Measurements from ENCODE around the gene RALGDS.

GRCh38 chr9:133051966-133052539 lies 69.0 kb downstream of the RALGDS start:
- no peak for TF ChIP-seq NFKBIZ (CRISPR knock-in tag; IDR thresholded peaks at IDR 0.05)
- no peak for TF ChIP-seq ZNF703 (CRISPR knock-in tag; IDR thresholded peaks at IDR 0.05; ENCODE audit: borderline replicate concordance)
- TF ChIP-seq KLF11 (CRISPR knock-in tag; IDR thresholded peaks at IDR 0.05) = no peak
- no peak for TF ChIP-seq ZBTB33 (CRISPR knock-in tag; IDR thresholded peaks at IDR 0.05)
- no peak for TF ChIP-seq ZNF605 (CRISPR knock-in tag; IDR thresholded peaks at IDR 0.05)
- TF ChIP-seq ZNF431 (CRISPR knock-in tag; IDR thresholded peaks at IDR 0.05; ENCODE audit: borderline replicate concordance, low read depth) = no peak
- TF ChIP-seq CTCF (CRISPR knock-in tag; IDR thresholded peaks at IDR 0.05) = no peak
- no peak for TF ChIP-seq POGK (CRISPR knock-in tag; conservative IDR thresholded peaks at IDR 0.05)
- TF ChIP-seq SRSF9 (IDR thresholded peaks at IDR 0.05; ENCODE audit: borderline replicate concordance, insufficient read depth, low read depth, low read length, poor library complexity, severe bottlenecking) = no peak
- no peak for TF ChIP-seq TEAD2 (CRISPR knock-in tag; IDR thresholded peaks at IDR 0.05)
- TF ChIP-seq ZNF317 (CRISPR knock-in tag; IDR thresholded peaks at IDR 0.05) = no peak
- TF ChIP-seq LRRFIP1 (CRISPR knock-in tag; conservative IDR thresholded peaks at IDR 0.05) = no peak
- no peak for TF ChIP-seq ZNF354B (CRISPR knock-in tag; IDR thresholded peaks at IDR 0.05)
- no peak for TF ChIP-seq ZNF331 (CRISPR knock-in tag; IDR thresholded peaks at IDR 0.05)
